OCI-LY3 (cell line): ENCODE results near the gene RRP1.

Source experiments
- H2AFZ ChIP-seq: fragments of 200-600, 300-600 bp; shearing (Covaris generic); 2 replicates; pipeline ENCODE4 v1.6.0; 2014; ENCODE audit warnings: antibody characterized with exemption, low read depth, low read length
- H3K27ac ChIP-seq: fragments of 200-600, 300-600 bp; sonication (generic); 2 replicates; pipeline ENCODE4 v1.5.1; 2014; ENCODE audit warnings: mild to moderate bottlenecking, low read length, moderate library complexity, mixed read lengths
- H3K27me3 ChIP-seq: fragments of 200-600, 300-600 bp; sonication (generic); 2 replicates; pipeline ENCODE4 v1.6.1; 2014; ENCODE audit warnings: low read depth, low read length, mixed read lengths
- H3K36me3 ChIP-seq: fragments of 200-600, 300-600 bp; sonication (generic); replicated peaks from 2 replicates; pipeline ENCODE3; 2014; ENCODE audit warnings: low read depth, low read length, mixed read lengths
- H3K4me1 ChIP-seq: fragments of 300-600, 200-600 bp; sonication (generic); 2 replicates; pipeline ENCODE4 v1.6.1; 2014; ENCODE audit warnings: low read length, mixed read lengths
- H3K4me2 ChIP-seq: fragments of 200-600, 300-600 bp; sonication (generic); 2 replicates; pipeline ENCODE4 v1.6.1; 2014; ENCODE audit warnings: low read length, mixed read lengths
- H3K4me3 ChIP-seq: fragments of 300-600, 200-600 bp; sonication (generic); 2 replicates; pipeline ENCODE4 v1.5.1; 2014; ENCODE audit warnings: antibody characterized with exemption, mild to moderate bottlenecking, low read length, moderate library complexity
- H3K79me2 ChIP-seq: fragments of 300-600, 200-600 bp; shearing (Covaris generic); 2 replicates; pipeline ENCODE4 v1.6.1; 2014; ENCODE audit warnings: mild to moderate bottlenecking, low read length, mixed read lengths
- H3K9ac ChIP-seq: fragments of 300-600, 200-600 bp; shearing (Covaris generic); 2 replicates; pipeline ENCODE4 v1.6.0; 2014; ENCODE audit warnings: mild to moderate bottlenecking, low read length, moderate library complexity
- H3K9me3 ChIP-seq: fragments of 200-600, 300-600 bp; shearing (Covaris generic); 2 replicates; pipeline ENCODE4 v1.6.1; 2014; ENCODE audit warnings: low read length, mixed read lengths; ENCODE audit not compliant: insufficient read depth
- H4K20me1 ChIP-seq: fragments of 200-600, 300-600 bp; sonication (generic); 2 replicates; pipeline ENCODE4 v1.6.1; 2016; ENCODE audit warnings: low read length, mixed read lengths; ENCODE audit not compliant: insufficient read depth
- EZH2phosphoT487 ChIP-seq: fragments of 200-600 bp; shearing (Covaris generic); IDR thresholded peaks from 2 replicates; pipeline ENCODE4 v1.6.1; 2018; ENCODE audit warnings: antibody characterized with exemption, mixed run types, low read depth
- TF ChIP-seq, protein P1 (sequence below): fragments of 200-600, 300-600 bp; sonication (generic); IDR thresholded peaks from 2 replicates; pipeline ENCODE4 v1.5.1; 2014; ENCODE audit warnings: antibody characterized with exemption, low read length, low read depth

RRP1 gene

DNA sequence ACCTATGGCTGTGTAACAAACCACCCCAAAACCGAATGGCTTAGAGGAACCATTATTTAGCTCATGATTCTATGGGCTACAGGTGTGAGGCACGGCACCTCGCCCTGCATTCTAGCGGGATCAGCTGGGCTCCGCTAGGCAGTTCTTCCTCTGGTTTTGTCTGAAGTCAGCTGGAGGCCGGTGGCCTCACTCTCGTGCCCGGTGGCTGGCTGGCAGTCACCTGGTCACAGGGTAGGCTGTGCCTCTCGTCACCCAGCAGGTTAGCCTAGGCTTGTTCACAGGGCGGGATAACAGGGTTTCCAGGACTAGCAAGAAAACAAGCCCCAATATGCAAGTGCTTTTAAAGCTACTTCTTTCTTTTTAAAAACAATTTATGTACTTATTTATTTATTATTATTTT lies 59.4 kb downstream of the RRP1 start:
- Histone ChIP-seq H3K36me3 (no peaks in the 10 kb centered on the region), H2AFZ (no peak overlapping the region), H3K79me2 (no peaks in the 10 kb centered on the region), H3K4me1 (peaks cover 6% of the 10 kb centered on the region), H3K27me3 (no peaks in the 10 kb centered on the region), H3K4me2 (no peak overlapping the region), H4K20me1 (no peaks in the 10 kb centered on the region), H3K9ac (no peak overlapping the region), H3K9me3 (peaks cover 8% of the 10 kb centered on the region; the same call in 1 of the 2 replicates), H3K27ac (no peak overlapping the region), H3K4me3 (no peak overlapping the region)
- TF ChIP-seq, protein P1, sequence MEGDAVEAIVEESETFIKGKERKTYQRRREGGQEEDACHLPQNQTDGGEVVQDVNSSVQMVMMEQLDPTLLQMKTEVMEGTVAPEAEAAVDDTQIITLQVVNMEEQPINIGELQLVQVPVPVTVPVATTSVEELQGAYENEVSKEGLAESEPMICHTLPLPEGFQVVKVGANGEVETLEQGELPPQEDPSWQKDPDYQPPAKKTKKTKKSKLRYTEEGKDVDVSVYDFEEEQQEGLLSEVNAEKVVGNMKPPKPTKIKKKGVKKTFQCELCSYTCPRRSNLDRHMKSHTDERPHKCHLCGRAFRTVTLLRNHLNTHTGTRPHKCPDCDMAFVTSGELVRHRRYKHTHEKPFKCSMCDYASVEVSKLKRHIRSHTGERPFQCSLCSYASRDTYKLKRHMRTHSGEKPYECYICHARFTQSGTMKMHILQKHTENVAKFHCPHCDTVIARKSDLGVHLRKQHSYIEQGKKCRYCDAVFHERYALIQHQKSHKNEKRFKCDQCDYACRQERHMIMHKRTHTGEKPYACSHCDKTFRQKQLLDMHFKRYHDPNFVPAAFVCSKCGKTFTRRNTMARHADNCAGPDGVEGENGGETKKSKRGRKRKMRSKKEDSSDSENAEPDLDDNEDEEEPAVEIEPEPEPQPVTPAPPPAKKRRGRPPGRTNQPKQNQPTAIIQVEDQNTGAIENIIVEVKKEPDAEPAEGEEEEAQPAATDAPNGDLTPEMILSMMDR: no peak
- no peak for TF ChIP-seq EZH2phosphoT487

DNA sequence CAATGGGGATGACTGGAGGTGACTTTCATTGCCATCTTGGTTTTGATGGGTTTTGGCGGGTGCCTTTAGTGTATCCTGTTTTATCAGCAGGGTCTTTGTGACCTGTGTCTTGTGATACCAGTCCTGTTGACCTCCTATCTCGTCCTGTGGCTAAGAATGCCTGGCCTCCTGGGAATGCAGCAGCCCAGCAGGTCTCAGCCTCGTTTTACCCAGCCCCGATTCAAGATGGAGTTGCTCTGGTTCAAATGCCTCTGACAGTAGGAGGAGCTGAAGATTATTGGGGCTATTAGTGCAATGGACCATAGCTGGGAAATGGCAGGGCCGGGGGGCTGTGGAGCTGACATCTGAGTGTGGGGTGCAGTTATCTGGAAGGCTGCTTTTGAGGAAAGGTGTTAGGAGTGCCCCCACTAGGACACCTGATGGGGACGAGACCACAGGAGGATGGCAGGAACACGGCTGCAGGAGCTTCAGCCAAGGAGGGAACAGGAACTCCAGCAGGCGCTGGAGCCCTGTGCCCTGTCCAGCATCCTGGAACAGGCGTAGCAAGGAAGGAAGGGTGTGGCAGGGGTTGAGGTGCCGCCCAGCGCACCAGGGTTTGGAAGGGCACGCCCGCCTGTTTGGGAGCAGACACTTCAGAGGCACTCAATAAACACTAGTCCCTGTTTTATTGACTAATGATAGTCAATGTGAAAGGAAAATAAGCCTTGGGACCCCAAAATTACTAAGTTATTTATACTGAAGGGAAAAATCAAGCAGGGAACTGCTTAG lies 60.3 kb downstream of the RRP1 start:
- Histone ChIP-seq H3K79me2 (no peaks in the 10 kb centered on the region), H3K4me2 (no peak overlapping the region), H3K36me3 (no peaks in the 10 kb centered on the region), H2AFZ (no peak overlapping the region), H3K27ac (no peak overlapping the region), H3K9me3 (peaks cover 8% of the 10 kb centered on the region; the same call in 1 of the 2 replicates), H3K4me3 (no peak overlapping the region), H3K4me1 (peaks cover 16% of the 10 kb centered on the region), H4K20me1 (no peaks in the 10 kb centered on the region), H3K27me3 (no peaks in the 10 kb centered on the region), H3K9ac (no peak overlapping the region)
- TF ChIP-seq, protein P1: no peak
- no peak for TF ChIP-seq EZH2phosphoT487

DNA sequence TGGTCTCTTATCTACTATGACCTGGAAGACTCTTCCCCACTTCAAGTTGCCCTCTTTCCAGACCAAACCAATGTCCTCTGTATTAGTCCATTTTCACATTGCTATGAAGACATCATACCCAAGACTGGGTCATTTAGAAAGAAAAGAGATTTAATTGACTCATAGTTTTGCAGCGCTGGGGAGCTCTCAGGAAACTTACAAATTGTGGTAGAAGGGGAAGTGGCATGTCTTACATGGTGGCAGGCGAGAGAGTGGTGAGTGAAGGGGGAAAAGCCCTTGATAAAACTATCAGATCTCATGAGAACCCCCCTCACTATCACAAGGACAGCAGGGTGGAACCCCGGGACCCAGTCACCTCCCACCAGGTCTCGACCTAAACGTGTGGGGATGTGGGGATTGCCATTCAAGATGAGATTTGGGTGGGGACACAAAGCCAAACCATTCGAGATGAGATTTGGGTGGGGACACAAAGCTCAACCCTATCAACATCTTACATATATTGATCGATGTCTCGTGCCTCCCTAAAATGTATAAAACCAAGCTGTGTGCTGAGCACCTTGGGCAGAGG lies 61.4 kb downstream of the RRP1 start:
- H3K27ac ChIP-seq: no peak overlapping the region
- peaks cover 8% of the 10 kb centered on the region; the same call in 1 of the 2 replicates for H3K9me3 ChIP-seq
- no peak overlapping the region for H2AFZ ChIP-seq
- H3K79me2 ChIP-seq: no peaks in the 10 kb centered on the region
- no peaks in the 10 kb centered on the region for H3K27me3 ChIP-seq
- H4K20me1 ChIP-seq: no peaks in the 10 kb centered on the region
- TF ChIP-seq EZH2phosphoT487: no peak
- TF ChIP-seq, protein P1: no peak
- no peak overlapping the region for H3K4me2 ChIP-seq
- H3K36me3 ChIP-seq: no peaks in the 10 kb centered on the region
- no peak overlapping the region for H3K4me3 ChIP-seq
- H3K4me1 ChIP-seq: peaks cover 25% of the 10 kb centered on the region
- H3K9ac ChIP-seq: no peak overlapping the region

DNA sequence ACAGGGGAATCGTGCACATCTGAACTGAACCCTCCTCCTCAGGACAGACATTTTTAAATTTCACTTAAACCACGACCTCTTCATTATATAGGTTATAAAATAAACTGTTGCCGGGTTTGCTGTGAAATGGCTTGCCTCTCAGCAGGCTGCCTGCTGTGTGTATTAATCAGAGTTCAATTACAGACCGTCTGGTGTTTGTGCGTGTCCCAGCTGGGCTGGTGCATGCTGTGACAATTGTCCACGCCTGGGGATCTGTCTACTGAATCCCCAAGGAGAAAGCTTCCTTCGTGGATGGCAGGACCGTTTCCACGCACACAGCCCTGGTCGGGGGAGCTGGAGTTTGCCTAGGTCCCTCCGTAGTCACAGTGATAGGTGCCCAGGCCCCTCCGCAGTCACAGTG lies 62.2 kb downstream of the RRP1 start:
- H3K79me2 ChIP-seq: no peaks in the 10 kb centered on the region
- H3K9ac ChIP-seq: no peak overlapping the region
- peaks cover 30% of the 10 kb centered on the region for H3K4me1 ChIP-seq
- H3K4me2 ChIP-seq: no peak overlapping the region
- TF ChIP-seq, protein P1: no peak
- TF ChIP-seq EZH2phosphoT487: no peak
- no peak overlapping the region for H2AFZ ChIP-seq
- H3K27me3 ChIP-seq: no peaks in the 10 kb centered on the region
- H3K9me3 ChIP-seq: peaks cover 8% of the 10 kb centered on the region; the same call in 1 of the 2 replicates
- no peak overlapping the region for H3K27ac ChIP-seq
- H3K4me3 ChIP-seq: no peak overlapping the region
- no peaks in the 10 kb centered on the region for H3K36me3 ChIP-seq
- H4K20me1 ChIP-seq: no peaks in the 10 kb centered on the region
